HG02885 (cell line): ENCODE data around the gene MDGA2.
"Not testable (repeated sequence)": the region's sequence is repeated elsewhere in the genome, so short reads cannot be mapped to it uniquely, and the experiment has no call there.

Experiments
- ATAC-seq: cut with Tn5 transposase; IDR thresholded peaks from one replicate; pipeline ENCODE4 v1.9.1; 2021; ENCODE audit warnings: mild to moderate bottlenecking; ENCODE audit not compliant: unreplicated experiment, poor library complexity

The MDGA2 gene

GRCh38 chr14:47012533-47013280 is 662.7 kb downstream of the MDGA2 start:
- ATAC-seq: no peak

GRCh38 chr14:47009615-47010014 is 665.8 kb downstream of the MDGA2 start:
- ATAC-seq: no peak

- no peak for ATAC-seq
These were observed 666.7 kb downstream of the MDGA2 start for GRCh38 chr14:47008732-47009131.

GRCh38 chr14:46999661-47000060 is 675.7 kb downstream of the MDGA2 start:
- no peak for ATAC-seq

GRCh38 chr14:46989566-46989965 is 685.8 kb downstream of the MDGA2 start:
- ATAC-seq: no peak

- ATAC-seq: no peak
These were observed 687.1 kb downstream of the MDGA2 start for GRCh38 chr14:46988312-46988711.

GRCh38 chr14:46985529-46986380 is 689.6 kb downstream of the MDGA2 start:
- ATAC-seq: no peak

- no peak for ATAC-seq
These were observed 702.1 kb downstream of the MDGA2 start for GRCh38 chr14:46973295-46973694.

GRCh38 chr14:46964378-46964777 is 711.0 kb downstream of the MDGA2 start:
- ATAC-seq: no peak

GRCh38 chr14:46951103-46951502 is 724.3 kb downstream of the MDGA2 start:
- ATAC-seq: no peak

- no peak for ATAC-seq
These were observed 734.8 kb downstream of the MDGA2 start for GRCh38 chr14:46940611-46941010.

GRCh38 chr14:46920542-46920941 is 754.9 kb downstream of the MDGA2 start:
- no peak for ATAC-seq

GRCh38 chr14:46915539-46915938 is 759.9 kb downstream of the MDGA2 start:
- not testable (repeated sequence) for ATAC-seq

- no peak for ATAC-seq
These were observed 772.6 kb downstream of the MDGA2 start for GRCh38 chr14:46902837-46903236.

- no peak for ATAC-seq
These were observed 780.9 kb downstream of the MDGA2 start for GRCh38 chr14:46894476-46894875.

- peak; percentile 93 for ATAC-seq
These were observed 788.3 kb downstream of the MDGA2 start for GRCh38 chr14:46887144-46887543.

- no peak for ATAC-seq
These were observed 789.8 kb downstream of the MDGA2 start for GRCh38 chr14:46885566-46885965.

- no peak for ATAC-seq
These were observed 813.7 kb downstream of the MDGA2 start for GRCh38 chr14:46861753-46862152.

- no peak for ATAC-seq
These were observed 834.3 kb downstream of the MDGA2 start for GRCh38 chr14:46840944-46841720.

- no peak for ATAC-seq
These were observed 855.1 kb downstream of the MDGA2 start for GRCh38 chr14:46820291-46820690.

- ATAC-seq: no peak
These were observed 856.3 kb downstream of the MDGA2 start for GRCh38 chr14:46819117-46819516.
